Adrenal gland (tissue), 12 donors: Measurements from ENCODE around the gene C10orf95. TPM values are rescaled to one million over a fixed set of nuclear protein-coding genes. Genes with fewer than 3 reads are reported as not detected.
A peak's percentile ranks its signal among the peaks of the same experiment; 100 is the strongest.

Experiments
- DNase-seq, 7 donors: peaks; one replicate each; pipeline ENCODE4 v3.0.0-alpha.2; 2019 to 2020
- H3K27ac ChIP-seq, 5 donors: fragments of 200-600 bp; sonication (generic) in 4 of 5; 1 replicate in 3 of 5; 2 replicates in 2 of 5; pipeline versions ENCODE4 v1.5.1 to v1.8.0; 2016 to 2020; ENCODE audit warnings: mild to moderate bottlenecking in 1 of 5
- H3K27me3 ChIP-seq: fragments of 200-600 bp; 2 replicates; pipeline ENCODE4 v1.8.0; 2021
- H3K36me3 ChIP-seq, 2 donors: fragments of 200-600 bp; replicated peaks in 1 of 2; 1 replicate in 1 of 2; 2 replicates in 1 of 2; pipeline versions ENCODE4 v1.5.1 to v1.8.0; 2018 to 2022
- H3K4me1 ChIP-seq, 2 donors: fragments of 200-600 bp; replicated peaks in 1 of 2; 1 replicate in 1 of 2; 2 replicates in 1 of 2; pipeline versions ENCODE4 v1.5.1 to v1.8.0; 2018 to 2021
- H3K4me3 ChIP-seq, 4 donors: fragments of 200-600 bp; sonication (generic) in 3 of 4; one replicate each; pipeline ENCODE4 v1.5.1; 2016 to 2018
- H3K9me3 ChIP-seq, 3 donors: fragments of 200-600 bp; sonication (generic) in 1 of 3; replicated peaks in 1 of 3; 1 replicate in 2 of 3; 2 replicates in 1 of 3; pipeline versions ENCODE4 v1.5.1 to v1.8.0; 2016 to 2021
- CTCF ChIP-seq, 6 experiments: fragments of 450-650 bp in 4 of 6; fragments of 200-600 bp in 2 of 6; sonication (generic) in 1 of 6; IDR thresholded peaks; 1 replicate in 5 of 6; 2 replicates in 1 of 6; pipeline versions ENCODE4 v1.5.1 to v1.8.0; 2016 to 2021; ENCODE audit warnings: antibody characterized with exemption in 6 of 6, mild to moderate bottlenecking in 2 of 6, moderate library complexity in 1 of 6
- POLR2A ChIP-seq, 2 donors: fragments of 450-650 bp; IDR thresholded peaks; one replicate each; pipeline ENCODE4 v1.6.1; 2017; ENCODE audit warnings: antibody characterized with exemption in 2 of 2, mild to moderate bottlenecking in 2 of 2, moderate library complexity in 1 of 2
- WGBS, 4 donors: extraction: QIAGEN DNeasy Blood & Tissue Kit in 2 of 4; methylation state at CpG; one replicate each; pipeline versions ENCODE4 v1.1.5 to v1.1.7; 2013 to 2017; 5-methylcytosine and 5-hydroxymethylcytosine counted together
- intact Hi-C, 2 donors: fragments of 100-400 bp; cut with DNase I; formaldehyde crosslinking; loops; one replicate each; pipeline versions ENCODE4 v1.14.1 to v1.15.0; 2022 to 2023
- polyA plus RNA-seq, 3 donors: library from polyadenylated mRNA; stranded (reverse); fragments of 200-250 nt in 2 of 3; fragments of 350-450 nt in 1 of 3; fragmentation: Illumina TruSeq in 1 of 3; extraction: RNeasy Lipid Tissue Mini Kit (QIAGEN cat#74804) in 1 of 3; gene quantifications; one replicate each; pipeline ENCODE4 v1.2.3, GENCODE V29; 2013 to 2014
- total RNA-seq, 9 donors: library from RNA; depleted of rRNA in 4 of 9; stranded (reverse); fragments of >200 nt in 4 of 9; fragments of 120-200 nt in 1 of 9; fragmentation: NEBNext Ultra II Directional in 1 of 9; extraction: Animal tissue kit (Norgen Biotek cat#: 25700) in 1 of 9; gene quantifications; one replicate each; pipeline versions ENCODE4 v1.1.0 to v1.2.4, GENCODE V29; 2013 to 2023
- donor health status: healthy with polysubstance abuse.
- donor health status: Bipolar disorder and iron deficiency.
- donor health status: DM: yes; HTN: yes; CAD: no.
- donor health status: DM: no; HTN: no; CAD: no.
- donor health status: DM: no; HTN: no; CAD: no.
- donor health status: DM: yes; HTN: yes; CAD: no.

The C10orf95 gene
- total and polyA plus RNA-seq, 12 donors, result 0.14 to 0.28 (median 0.24) TPM; not detected in 7

DNA sequence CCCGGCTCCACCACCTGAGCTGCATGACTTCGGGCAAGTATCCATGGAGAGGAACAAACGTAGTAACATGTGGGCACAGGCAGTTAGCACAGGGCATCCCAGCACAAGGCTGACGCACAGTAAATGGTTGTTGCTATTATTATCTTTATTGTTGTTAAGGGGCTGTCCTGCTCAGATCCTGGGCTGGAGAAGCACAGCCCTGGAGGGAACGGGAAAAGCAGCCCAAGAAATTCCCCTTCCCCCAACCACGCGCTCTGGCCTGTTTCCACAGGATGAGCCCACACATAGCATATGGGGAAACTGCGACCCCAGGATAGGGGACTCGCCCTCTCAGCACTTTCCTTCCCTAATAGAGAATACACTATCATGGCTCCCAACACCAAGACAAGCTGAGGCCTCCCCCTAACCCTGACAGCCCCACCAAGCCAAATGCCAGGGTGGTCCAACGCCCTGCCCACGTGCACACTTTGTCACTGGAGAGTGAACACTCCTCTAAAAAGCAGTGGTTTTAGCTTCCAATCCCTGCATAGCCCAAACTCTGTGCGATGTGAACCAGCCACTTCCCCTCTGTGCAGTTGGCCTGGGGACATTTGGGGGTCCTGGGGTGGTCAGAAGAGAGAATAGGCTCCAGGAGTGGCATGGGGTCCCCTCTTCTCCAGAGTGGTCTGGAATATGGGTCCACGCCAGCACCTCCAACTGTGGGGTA is 43.8 kb downstream of the C10orf95 start:
- WGBS, 4 donors, result 71 to 80% (median 77%) methylated on average over 12 to 13 of the region's 13 CpGs
- Histone ChIP-seq H3K27ac (peak overlapping the region in 1 of 5 donors; percentile 17), H3K27me3 (peaks cover 43% of the 10 kb centered on the region), H3K4me1 (peaks cover 0 to 12% of the 10 kb centered on the region in 2 donors), H3K4me3 (no peak overlapping the region), H3K36me3 (peaks cover 0 to 5% of the 10 kb centered on the region in 2 donors), H3K9me3 (no peaks in the 10 kb centered on the region)
- no peak for DNase-seq
- TF ChIP-seq CTCF (IDR thresholded peaks at IDR 0.05) (no peak), POLR2A (IDR thresholded peaks at IDR 0.05) (no peak)
- intact Hi-C loops, result no loop called here

DNA sequence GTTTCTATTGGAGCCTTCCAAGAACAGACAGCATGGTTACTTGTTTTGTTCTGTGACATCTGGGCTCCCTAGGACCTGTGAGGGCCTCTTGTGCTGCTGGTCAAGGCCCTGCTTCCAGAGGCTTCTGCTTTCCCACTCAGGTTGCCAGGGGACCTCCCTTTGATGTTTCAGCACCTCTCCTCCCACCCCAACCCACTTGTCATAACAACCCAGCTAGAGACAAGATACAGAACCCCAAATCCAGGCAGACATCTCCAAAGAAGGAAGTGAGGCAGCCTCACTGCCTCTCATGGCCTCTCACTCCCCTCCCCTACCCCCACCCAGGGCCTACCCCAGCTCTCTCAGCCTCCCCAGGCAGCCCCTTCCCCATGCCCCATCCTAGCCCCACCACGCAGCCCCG is 44.5 kb downstream of the C10orf95 start:
- Histone ChIP-seq H3K4me1 (peaks cover 0 to 12% of the 10 kb centered on the region in 2 donors), H3K27ac (no peak overlapping the region), H3K36me3 (peaks cover 0 to 11% of the 10 kb centered on the region in 2 donors), H3K27me3 (peaks cover 35% of the 10 kb centered on the region), H3K4me3 (no peak overlapping the region), H3K9me3 (no peaks in the 10 kb centered on the region)
- DNase-seq, result no peak
- intact Hi-C loops, result no loop called here
- TF ChIP-seq CTCF (IDR thresholded peaks at IDR 0.05) (no peak), POLR2A (IDR thresholded peaks at IDR 0.05) (no peak)
- 89 to 100% (median 92%) methylated on average over 2 of the region's 2 CpGs for WGBS, 4 donors

GRCh38 chr10:102405632-102406031 is 45.7 kb downstream of the C10orf95 start:
- WGBS, 4 donors, result 79 to 90% (median 82%) methylated on average over 2 to 6 of the region's 6 CpGs
- H3K27me3 ChIP-seq, result peaks cover 25% of the 10 kb centered on the region
- H3K36me3 ChIP-seq, result peaks cover 0 to 22% of the 10 kb centered on the region in 2 donors
- no peak overlapping the region for H3K4me3 ChIP-seq
- intact Hi-C loops, result no loop called here
- H3K9me3 ChIP-seq, result no peaks in the 10 kb centered on the region
- TF ChIP-seq POLR2A (IDR thresholded peaks at IDR 0.05) (no peak), CTCF (IDR thresholded peaks at IDR 0.05) (no peak)
- H3K4me1 ChIP-seq, result peaks cover 0 to 12% of the 10 kb centered on the region in 2 donors
- no peak for DNase-seq
- H3K27ac ChIP-seq, result no peak overlapping the region

DNA sequence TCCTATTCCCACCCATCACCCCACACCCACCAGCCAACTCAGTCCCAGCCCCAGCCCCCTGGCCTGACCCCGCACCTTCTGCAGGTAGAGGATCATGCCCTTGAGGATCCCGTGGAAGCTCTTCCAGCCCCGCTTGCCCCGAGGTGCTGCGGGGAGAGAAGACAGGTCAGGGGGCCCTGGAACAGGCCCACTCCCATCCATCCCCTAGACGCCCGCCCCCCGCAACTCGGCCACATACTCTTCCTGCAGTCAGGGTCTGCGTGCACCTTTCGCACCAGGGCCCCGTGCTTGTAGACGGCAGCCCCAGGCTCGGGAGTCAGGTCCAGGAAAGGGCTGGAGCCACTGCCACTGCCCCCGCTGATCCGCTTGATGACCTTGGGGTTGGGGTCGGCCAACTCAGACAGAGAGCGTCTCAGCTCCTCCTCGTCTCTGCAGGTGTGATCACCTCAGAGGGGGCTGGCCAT is 46.2 kb downstream of the C10orf95 start:
- H3K4me1 ChIP-seq, result peaks cover 0 to 8% of the 10 kb centered on the region in 2 donors
- WGBS, 4 donors, result 75 to 87% (median 77%) methylated on average over 9 to 19 of the region's 19 CpGs; no CpG with 5 or more reads in 1 of the 4 donors
- peaks cover 0 to 26% of the 10 kb centered on the region in 2 donors for H3K36me3 ChIP-seq
- no peaks in the 10 kb centered on the region for H3K9me3 ChIP-seq
- TF ChIP-seq CTCF (IDR thresholded peaks at IDR 0.05) (no peak), POLR2A (IDR thresholded peaks at IDR 0.05) (no peak)
- intact Hi-C loops, result no loop called here
- no peak overlapping the region for H3K27ac ChIP-seq
- no peak overlapping the region for H3K4me3 ChIP-seq
- DNase-seq, result no peak
- H3K27me3 ChIP-seq, result peaks cover 20% of the 10 kb centered on the region
